Esophagus squamous epithelium (tissue), 4 donors: ENCODE data around the gene MYO1D.

ENCODE experiments used
- POLR2A ChIP-seq, 4 donors: fragments of 450-650 bp; IDR thresholded peaks; one replicate each; pipeline ENCODE4 v1.6.1; 2017; ENCODE audit warnings: antibody characterized with exemption in 4 of 4, mild to moderate bottlenecking in 4 of 4, moderate library complexity in 3 of 4
- TF ChIP-seq, protein P1 (sequence below), 6 experiments: fragments of 450-650 bp in 4 of 6; fragments of 200-600 bp in 2 of 6; sonication (generic) in 2 of 6; IDR thresholded peaks; one replicate each; pipeline ENCODE4 v1.5.1; 2016 to 2019; ENCODE audit warnings: antibody characterized with exemption in 6 of 6, mild to moderate bottlenecking in 4 of 6, moderate library complexity in 4 of 6

DNA sequence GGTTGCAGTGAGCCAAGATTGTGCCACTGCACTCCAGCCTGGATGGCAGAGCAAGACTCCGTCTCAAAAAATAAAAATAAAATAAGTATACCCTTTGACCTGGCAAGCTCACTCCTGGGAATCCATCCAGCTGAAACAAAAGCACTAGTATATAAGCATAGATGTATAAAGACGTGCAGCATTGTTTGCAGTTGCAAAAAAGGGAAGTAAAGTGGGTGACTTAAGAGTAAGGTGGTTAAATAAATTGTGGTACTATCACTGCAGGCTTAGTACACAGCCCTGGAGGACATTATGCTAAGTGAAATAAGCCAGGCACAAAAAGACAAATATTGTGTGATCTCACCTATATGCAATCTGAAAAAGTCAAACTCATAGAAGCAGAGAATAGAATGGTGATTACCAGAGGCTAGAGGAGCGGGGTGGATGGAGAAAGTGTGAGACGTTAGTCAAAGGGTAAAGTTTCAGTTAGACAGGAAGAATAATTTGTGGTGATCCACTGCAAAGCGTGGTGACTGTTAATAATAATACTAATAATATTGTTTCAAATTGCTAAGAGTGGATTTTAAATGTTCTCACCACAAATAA, 113.0 kb downstream of the MYO1D start:
- TF ChIP-seq, protein P1, sequence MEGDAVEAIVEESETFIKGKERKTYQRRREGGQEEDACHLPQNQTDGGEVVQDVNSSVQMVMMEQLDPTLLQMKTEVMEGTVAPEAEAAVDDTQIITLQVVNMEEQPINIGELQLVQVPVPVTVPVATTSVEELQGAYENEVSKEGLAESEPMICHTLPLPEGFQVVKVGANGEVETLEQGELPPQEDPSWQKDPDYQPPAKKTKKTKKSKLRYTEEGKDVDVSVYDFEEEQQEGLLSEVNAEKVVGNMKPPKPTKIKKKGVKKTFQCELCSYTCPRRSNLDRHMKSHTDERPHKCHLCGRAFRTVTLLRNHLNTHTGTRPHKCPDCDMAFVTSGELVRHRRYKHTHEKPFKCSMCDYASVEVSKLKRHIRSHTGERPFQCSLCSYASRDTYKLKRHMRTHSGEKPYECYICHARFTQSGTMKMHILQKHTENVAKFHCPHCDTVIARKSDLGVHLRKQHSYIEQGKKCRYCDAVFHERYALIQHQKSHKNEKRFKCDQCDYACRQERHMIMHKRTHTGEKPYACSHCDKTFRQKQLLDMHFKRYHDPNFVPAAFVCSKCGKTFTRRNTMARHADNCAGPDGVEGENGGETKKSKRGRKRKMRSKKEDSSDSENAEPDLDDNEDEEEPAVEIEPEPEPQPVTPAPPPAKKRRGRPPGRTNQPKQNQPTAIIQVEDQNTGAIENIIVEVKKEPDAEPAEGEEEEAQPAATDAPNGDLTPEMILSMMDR (IDR thresholded peaks at IDR 0.05), result no peak
- no peak for TF ChIP-seq POLR2A (IDR thresholded peaks at IDR 0.05)
